ENCODE results near the gene PYCARD. TPM values are rescaled to one million over a fixed set of nuclear protein-coding genes. Genes with fewer than 3 reads are reported as not detected.

PYCARD gene
- 33.2 and 53.9 TPM in 2 replicates for total RNA-seq

GRCh38 chr16:31202414-31203375, at the start of gene PYCARD:
Gene PYCARD, minus strand, starts transcription at chr16:31202760. Its CDS starts 70 bp downstream, at chr16:31202690.

DNA sequence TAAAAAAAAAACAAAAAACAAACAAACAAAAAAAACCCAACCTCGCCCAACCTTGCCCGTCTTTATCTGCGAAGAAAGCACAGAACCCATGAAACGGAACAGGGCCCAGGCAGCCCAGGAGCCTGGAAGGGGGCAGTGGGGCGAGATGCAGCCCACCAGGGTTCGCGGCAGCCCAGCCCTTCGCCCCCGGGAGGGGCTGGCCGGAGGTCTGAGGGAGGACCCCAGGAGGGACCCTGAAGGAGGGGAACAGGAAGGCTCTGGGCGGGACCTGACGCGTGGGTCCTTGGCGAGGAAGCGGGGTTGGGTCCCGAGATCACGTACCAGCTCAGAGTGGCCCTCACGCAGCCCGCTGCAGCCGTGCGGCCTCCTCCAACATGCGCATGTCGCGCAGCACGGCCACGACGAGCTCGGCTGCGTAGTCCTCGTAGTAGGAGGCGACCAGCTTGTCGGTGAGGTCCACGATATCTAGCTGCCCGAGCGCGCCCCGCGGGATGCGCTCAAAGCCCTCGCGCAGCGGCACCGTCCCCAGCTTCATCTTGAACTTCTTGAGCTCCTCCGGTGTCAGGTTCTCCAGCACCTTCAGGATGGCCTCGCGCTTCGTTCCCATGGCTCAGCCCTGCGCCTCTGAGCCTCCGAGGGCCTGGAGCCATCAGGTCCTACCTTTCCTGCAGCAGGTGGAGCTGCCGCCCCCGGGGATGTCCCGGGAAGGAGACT, 14.0 kb upstream of the PYCARD start, which contains the start of gene PYDC1:
Gene PYDC1, minus strand, starts transcription at position 714 of the 714 bp plus-strand sequence. Its CDS starts 107 bp downstream, at position 607.

DNA sequence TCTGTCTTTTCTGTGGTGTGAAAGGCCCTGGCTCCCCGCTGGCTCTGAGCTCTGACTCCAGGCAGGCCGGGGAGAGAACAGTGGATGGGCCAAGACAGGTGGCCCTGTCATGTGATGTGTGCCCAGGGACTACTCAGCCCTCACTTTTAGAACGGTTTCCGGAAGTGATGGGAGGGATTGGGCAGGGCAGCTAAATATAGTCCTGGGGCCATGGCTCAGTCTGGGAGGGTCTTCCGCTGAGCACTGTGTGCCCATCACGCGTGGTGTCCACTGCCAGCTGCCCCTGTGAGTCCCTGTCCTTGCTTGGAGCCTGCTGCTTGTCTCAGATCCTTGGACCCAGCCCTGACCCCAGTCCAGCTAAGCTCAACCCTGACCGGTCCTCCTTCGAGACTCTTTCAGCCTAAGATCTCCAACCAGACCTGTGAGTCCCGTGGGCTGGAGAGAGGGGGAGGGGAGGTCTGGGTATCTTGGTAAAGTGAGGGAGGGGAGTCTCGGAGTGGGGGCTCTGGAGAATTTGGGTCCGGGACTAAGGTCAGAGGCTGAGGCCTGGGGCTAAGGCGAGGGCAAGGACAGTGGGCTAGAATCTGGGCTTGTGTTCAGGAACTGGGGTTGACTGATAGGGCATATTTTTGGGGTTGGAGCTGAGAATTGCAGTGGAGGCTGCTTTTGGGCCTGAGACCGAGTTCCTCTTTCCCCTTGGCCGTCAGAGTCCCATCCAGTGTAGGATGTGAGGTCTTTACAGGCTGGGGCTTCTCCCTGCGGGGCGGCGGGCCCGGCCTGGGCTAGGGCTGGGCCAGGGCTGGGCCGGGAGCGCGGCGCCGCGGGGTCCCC, 11.5 kb upstream of the PYCARD start, which contains the start of gene TRIM72:
Gene TRIM72, plus strand, starts transcription at position 243 of the 831 bp plus-strand sequence. CDS start 620 bp downstream, outside the sequence.

DNA sequence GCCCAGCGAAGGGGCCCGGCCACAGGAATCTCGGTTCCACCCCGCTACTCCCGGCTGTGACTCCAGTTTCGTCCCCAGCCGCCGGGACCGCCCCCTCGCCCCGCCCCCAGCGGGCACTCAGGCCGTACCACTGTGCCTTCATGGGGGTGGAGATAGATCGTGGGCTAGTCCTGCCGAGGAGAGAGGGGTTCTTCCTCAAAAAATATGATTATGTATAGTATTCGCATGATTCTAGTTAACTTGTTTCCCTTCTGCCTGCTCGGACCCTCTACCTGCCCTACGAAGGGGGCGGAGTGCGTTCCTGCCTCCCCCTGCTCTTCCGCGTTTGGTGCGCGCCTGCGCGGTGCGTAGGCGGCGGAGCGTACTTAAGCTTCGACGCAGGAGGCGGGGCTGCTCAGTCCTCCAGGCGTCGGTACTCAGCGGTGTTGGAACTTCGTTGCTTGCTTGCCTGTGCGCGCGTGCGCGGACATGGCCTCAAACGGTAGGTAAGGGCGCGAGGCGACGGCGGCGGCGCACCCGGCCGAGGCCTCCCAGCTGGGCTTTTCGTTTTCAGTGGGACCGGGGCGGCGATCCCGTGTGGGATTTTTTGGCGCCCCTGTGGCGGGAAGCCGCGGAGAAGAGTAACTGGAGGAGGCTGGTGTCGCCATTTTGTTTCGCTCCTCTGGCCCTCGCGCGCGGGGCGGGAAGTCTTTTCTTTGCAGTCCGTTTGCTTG, 22.7 kb downstream of the PYCARD start, which contains the start of gene FUS:
Gene FUS, plus strand, starts transcription at position 393 of the 713 bp plus-strand sequence. Its CDS starts 76 bp downstream, at position 469.

Small RNAs within 50 kb of the gene (small RNA-seq; reads per million reads assigned to genes)
- gene AC009088.4, result not detected
- gene NDUFA3P6, result not detected

Other genes with a start within 250 kb of the PYCARD start
- 5.1 and 16.0 TPM in 2 replicates for gene SETD1A, start 245.0 kb downstream of the PYCARD start, total RNA-seq
- 15.6 and 22.2 TPM in 2 replicates for gene HSD3B7, start 217.6 kb downstream of the PYCARD start, total RNA-seq
- 0.33 and 0.48 TPM in 2 replicates for gene STX1B, start 192.1 kb downstream of the PYCARD start, total RNA-seq
- gene STX4, start 169.2 kb downstream of the PYCARD start, total RNA-seq, result 22.5 and 25.1 TPM in 2 replicates
- 12.4 and 16.0 TPM in 2 replicates for gene ZNF668, start 128.5 kb downstream of the PYCARD start, total RNA-seq
- gene ZNF646, start 128.3 kb downstream of the PYCARD start, total RNA-seq, result 20.8 and 23.5 TPM in 2 replicates
- gene PRSS53, start 113.8 kb downstream of the PYCARD start, total RNA-seq, result 1.3 and 2.3 TPM in 2 replicates
- 60.6 and 96.4 TPM in 2 replicates for gene VKORC1, start 108.0 kb downstream of the PYCARD start, total RNA-seq
- gene BCKDK, start 94.4 kb downstream of the PYCARD start, total RNA-seq, result 45.9 and 56.5 TPM in 2 replicates
- gene KAT8, start 85.1 kb downstream of the PYCARD start, total RNA-seq, result 36.1 and 40.2 TPM in 2 replicates
- not detected in 2 replicates for gene PRSS8, start 67.0 kb downstream of the PYCARD start, total RNA-seq
- 0.10 and 0.65 TPM in 2 replicates for gene PRSS36, start 52.7 kb downstream of the PYCARD start, total RNA-seq
- 45.4 and 58.8 TPM in 2 replicates for gene FUS, start 22.6 kb downstream of the PYCARD start, total RNA-seq
- gene TRIM72, start 11.4 kb upstream of the PYCARD start, total RNA-seq, result under 0.01 TPM in 1 of 2 replicates, not detected in the other
- not detected in 2 replicates for gene PYDC1, start 14.4 kb upstream of the PYCARD start, total RNA-seq
- gene ITGAM, start 57.2 kb upstream of the PYCARD start, total RNA-seq, result not detected in 2 replicates
- 0.65 and 1.1 TPM in 2 replicates for gene ITGAX, start 152.4 kb upstream of the PYCARD start, total RNA-seq
- gene ITGAD, start 190.6 kb upstream of the PYCARD start, total RNA-seq, result not detected in 2 replicates
- not detected in 2 replicates for gene COX6A2, start 225.6 kb upstream of the PYCARD start, total RNA-seq
- gene ZNF843, start 240.0 kb upstream of the PYCARD start, total RNA-seq, result 0.19 and 0.98 TPM in 2 replicates